SK-N-SH (cell line): ENCODE results near the gene COL25A1. TPM values are rescaled to one million over a fixed set of nuclear protein-coding genes. Genes with fewer than 3 reads are reported as not detected.

Source experiments
- CTCF ChIA-PET: fragments of 300-600, 350-600 bp; formaldehyde crosslinking; extraction: SDS; loops from one replicate; lab custom pipeline; 2021; lab: Yijun Ruan, JAX
- POLR2A ChIA-PET: fragments of 350-600 bp; sonication (Branson Sonifier 250); formaldehyde crosslinking; extraction: SDS; loops from one replicate; lab custom pipeline; 2020; ENCODE audit warnings: antibody characterized with exemption, inconsistent platforms; lab: Yijun Ruan, JAX
- DNase-seq: peaks from one replicate; pipeline ENCODE4 v3.0.0; 2012
- H2AFZ ChIP-seq: fragments of 200-600 bp; sonication (generic); 2 replicates; pipeline ENCODE4 v1.8.1; 2016; ENCODE audit warnings: antibody characterized with exemption, mild to moderate bottlenecking, low read depth
- H3F3A ChIP-seq: fragments of 200-600 bp; sonication (generic); replicated peaks from 2 replicates; pipeline ENCODE3; 2016; ENCODE audit warnings: antibody characterized with exemption, mild to moderate bottlenecking; ENCODE audit not compliant: insufficient read depth
- H3K27ac ChIP-seq, 2 experiments: fragments of 200-500 bp in 1 of 2; fragments of 200-600 bp in 1 of 2; sonication (Bioruptor generic) in 1 of 2; sonication (generic), shearing (Covaris generic) in 1 of 2; 2 replicates each; pipeline versions ENCODE4 v1.5.1 to v1.6.1; 2014 to 2016; ENCODE audit warnings: low read depth in 2 of 2, inconsistent platforms in 1 of 2, low read length in 1 of 2, mild to moderate bottlenecking in 1 of 2, mixed read lengths in 1 of 2
- H3K27me3 ChIP-seq: fragments of 200-600 bp; sonication (generic), shearing (Covaris generic); 2 replicates; pipeline ENCODE4 v1.6.1; 2016; ENCODE audit warnings: mixed run types; ENCODE audit not compliant: insufficient read depth
- H3K36me3 ChIP-seq, 2 experiments: fragments of 200-500 bp in 1 of 2; fragments of 200-600 bp in 1 of 2; sonication (Bioruptor generic) in 1 of 2; sonication (generic) in 1 of 2; replicated peaks in 1 of 2; 2 replicates each; pipeline versions ENCODE3 to v1.5.1; 2014 to 2016; ENCODE audit warnings: low read length in 1 of 2, mild to moderate bottlenecking in 1 of 2; ENCODE audit not compliant: insufficient read depth in 2 of 2, control insufficient read depth in 1 of 2
- H3K4me1 ChIP-seq, 2 experiments: fragments of 200-500 bp in 1 of 2; fragments of 200-600 bp in 1 of 2; sonication (Bioruptor generic) in 1 of 2; sonication (generic), shearing (Covaris generic) in 1 of 2; 2 replicates each; pipeline versions ENCODE4 v1.5.1 to v1.6.1; 2014 to 2016; ENCODE audit warnings: low read depth in 1 of 2, low read length in 1 of 2, mixed run types in 1 of 2; ENCODE audit not compliant: insufficient read depth in 2 of 2, control insufficient read depth in 1 of 2
- H3K4me2 ChIP-seq: fragments of 200-600 bp; sonication (generic), shearing (Covaris generic); 2 replicates; pipeline ENCODE4 v1.6.1; 2017; ENCODE audit warnings: mixed run types
- H3K4me3 ChIP-seq, 2 experiments: fragments of 200-500 bp in 1 of 2; fragments of 200-600 bp in 1 of 2; sonication (Bioruptor generic) in 1 of 2; sonication (generic), shearing (Covaris generic) in 1 of 2; 2 replicates each; pipeline versions ENCODE4 v1.5.1 to v1.8.1; 2014 to 2016; ENCODE audit warnings: low read depth in 2 of 2, inconsistent platforms in 1 of 2, low read length in 1 of 2, mild to moderate bottlenecking in 1 of 2, mixed read lengths in 1 of 2, moderate library complexity in 1 of 2
- H3K79me2 ChIP-seq: fragments of 200-600 bp; sonication (generic); 2 replicates; pipeline ENCODE4 v1.8.1; 2017; ENCODE audit warnings: mild to moderate bottlenecking; ENCODE audit not compliant: insufficient read depth
- H3K9ac ChIP-seq: fragments of 200-600 bp; sonication (generic); 2 replicates; pipeline ENCODE4 v1.6.1; 2017; ENCODE audit warnings: mixed run types
- H3K9me2 ChIP-seq: fragments of 200-600 bp; sonication (generic); 2 replicates; pipeline ENCODE4 v1.6.1; 2017; ENCODE audit warnings: mixed run types
- H3K9me3 ChIP-seq: fragments of 200-600 bp; sonication (generic); 2 replicates; pipeline ENCODE4 v1.6.1; 2017; ENCODE audit warnings: mixed run types, mild to moderate bottlenecking, moderate library complexity
- H4K20me1 ChIP-seq: fragments of 200-600 bp; sonication (generic); 2 replicates; pipeline ENCODE4 v1.6.1; 2017; ENCODE audit warnings: mild to moderate bottlenecking, mixed run types; ENCODE audit not compliant: insufficient read depth
- CHD2 ChIP-seq: fragments of 150-350 bp; IDR thresholded peaks from 2 replicates; pipeline ENCODE4 v1.6.1; 2018; ENCODE audit warnings: low read length; ENCODE audit not compliant: partially characterized antibody
- EZH2phosphoT487 ChIP-seq: fragments of 200-600 bp; sonication (generic); IDR thresholded peaks from 2 replicates; pipeline ENCODE4 v1.6.1; 2017; ENCODE audit warnings: low read depth, mixed run types, mild to moderate bottlenecking, antibody characterized with exemption, moderate library complexity, borderline replicate concordance
- FOXM1 ChIP-seq: IDR thresholded peaks from 2 replicates; pipeline ENCODE4 v1.4.0; 2012; ENCODE audit warnings: low read depth, mild to moderate bottlenecking
- GABPA ChIP-seq: IDR thresholded peaks from 2 replicates; pipeline ENCODE4 v1.4.0; 2012; ENCODE audit warnings: low read depth, mild to moderate bottlenecking
- GATA2 ChIP-seq: sonication (generic); formaldehyde crosslinking; IDR thresholded peaks from 2 replicates; pipeline ENCODE4 v1.5.0; 2020; ENCODE audit warnings: mild to moderate bottlenecking, missing genetic modification reagents
- IRF3 ChIP-seq: fragments of 150-350 bp; IDR thresholded peaks from 2 replicates; pipeline ENCODE4 v1.6.1; 2016; ENCODE audit warnings: mild to moderate bottlenecking, low read depth, low read length
- MAX ChIP-seq: IDR thresholded peaks from 2 replicates; pipeline ENCODE4 v1.4.0; 2012; ENCODE audit warnings: low read depth
- NRF1 ChIP-seq: IDR thresholded peaks from 2 replicates; pipeline ENCODE4 v1.6.1; 2012; ENCODE audit warnings: low read depth, mild to moderate bottlenecking, low read length
- REST ChIP-seq: IDR thresholded peaks from 2 replicates; pipeline ENCODE4 v1.6.1; 2012; ENCODE audit warnings: mild to moderate bottlenecking, low read depth, low read length, moderate library complexity
- RXRA ChIP-seq: IDR thresholded peaks from 2 replicates; pipeline ENCODE4 v1.4.0; 2012; ENCODE audit warnings: low read depth, mild to moderate bottlenecking, borderline replicate concordance
- SIN3A ChIP-seq: IDR thresholded peaks from 2 replicates; pipeline ENCODE4 v1.6.1; 2012; ENCODE audit warnings: low read depth, mild to moderate bottlenecking, low read length, moderate library complexity, borderline replicate concordance
- SMC3 ChIP-seq: IDR thresholded peaks from 2 replicates; pipeline ENCODE4 v1.6.1; 2012; ENCODE audit warnings: low read depth, low read length, improper control_type of control experiment
- TAF1 ChIP-seq: IDR thresholded peaks from 2 replicates; pipeline ENCODE4 v1.6.1; 2012; ENCODE audit warnings: low read depth, mild to moderate bottlenecking, low read length, moderate library complexity, borderline replicate concordance
- TCF12 ChIP-seq: IDR thresholded peaks from 2 replicates; pipeline ENCODE4 v1.4.0; 2012
- TEAD4 ChIP-seq: IDR thresholded peaks from 2 replicates; pipeline ENCODE4 v1.4.0; 2012; ENCODE audit warnings: mild to moderate bottlenecking, borderline replicate concordance; ENCODE audit not compliant: insufficient read depth
- USF1 ChIP-seq: IDR thresholded peaks from 2 replicates; pipeline ENCODE4 v1.4.0; 2012; ENCODE audit warnings: low read depth, borderline replicate concordance
- USF2 ChIP-seq: fragments of 150-350 bp; IDR thresholded peaks from 2 replicates; pipeline ENCODE4 v1.6.1; 2017; ENCODE audit warnings: antibody characterized with exemption, low read length, low read depth, borderline replicate concordance
- YY1 ChIP-seq: IDR thresholded peaks from 2 replicates; pipeline ENCODE4 v1.4.0; 2012; ENCODE audit warnings: low read depth, mild to moderate bottlenecking
- ZBTB33 ChIP-seq: IDR thresholded peaks from 2 replicates; pipeline ENCODE4 v1.4.0; 2012; ENCODE audit warnings: low read depth, borderline replicate concordance
- WGBS: methylation state at CpG from one replicate; pipeline ENCODE4 v1.1.6; 2017; ENCODE audit warnings: low lambda C conversion rate; 5-methylcytosine and 5-hydroxymethylcytosine counted together
- polyA plus RNA-seq, 3 experiments: library from polyadenylated mRNA; depleted of rRNA; stranded (reverse); fragments of >200 nt; gene quantifications; 2 replicates each; pipeline ENCODE4 v1.2.3, GENCODE V29; 2012

Gene COL25A1
- polyA plus RNA-seq, 1 of the 3 experiments (the other 2 are of a cell fraction), result not detected

GRCh38 chr4:109207898-109208297, 94.6 kb downstream of the COL25A1 start:
- H3F3A ChIP-seq, result no peaks in the 10 kb centered on the region
- TF ChIP-seq EZH2phosphoT487, result no peak
- no peak for TF ChIP-seq NRF1
- TF ChIP-seq SIN3A, result no peak
- no peak for TF ChIP-seq MAX
- TF ChIP-seq USF1, result no peak
- TF ChIP-seq TAF1, result no peak
- no peak for TF ChIP-seq TCF12
- TF ChIP-seq GATA2 (CRISPR knock-in tag), result no peak
- TF ChIP-seq USF2, result no peak
- no peak for TF ChIP-seq TEAD4
- no peak for TF ChIP-seq IRF3
- TF ChIP-seq REST, result no peak
- no peak for TF ChIP-seq RXRA
- no peak for TF ChIP-seq CHD2
- TF ChIP-seq ZBTB33, result no peak
- TF ChIP-seq GABPA, result no peak
- no peak for TF ChIP-seq FOXM1
- TF ChIP-seq YY1, result no peak
- TF ChIP-seq SMC3, result no peak
- no peaks in the 10 kb centered on the region for H3K9me2 ChIP-seq
- no peak overlapping the region for H3K9ac ChIP-seq
- H3K4me3 ChIP-seq, result no peak overlapping the region
- H2AFZ ChIP-seq, result no peak overlapping the region
- CTCF ChIA-PET, result interaction anchor here (1.5 kb wide), 1 partner anchor 16 kb away, joined by 4 read pairs; no protein-coding TSS in a partner anchor
- no peak overlapping the region for H3K27ac ChIP-seq
- no peaks in the 10 kb centered on the region for H3K4me1 ChIP-seq
- no peak for DNase-seq
- H3K79me2 ChIP-seq, result no peaks in the 10 kb centered on the region
- no peaks in the 10 kb centered on the region for H3K9me3 ChIP-seq
- peaks cover 4% of the 10 kb centered on the region; the same call in 1 of the 2 replicates for H3K27me3 ChIP-seq
- POLR2A ChIA-PET, result no interaction called here
- no peaks in the 10 kb centered on the region for H4K20me1 ChIP-seq
- H3K4me2 ChIP-seq, result no peak overlapping the region
- no peaks in the 10 kb centered on the region for H3K36me3 ChIP-seq
- WGBS, result 23% methylated on average over 4 of the region's 4 CpGs
